GM23338 (cell line): ENCODE results near the gene LMLN. TPM values are rescaled to one million over a fixed set of nuclear protein-coding genes. Genes with fewer than 3 reads are reported as not detected.

ENCODE experiments used
- ATAC-seq: fragments of 200-7000 bp; cut with Tn5 transposase; 3 replicates; pipeline ENCODE4 v1.9.1; 2020
- DNase-seq: peaks from one replicate; pipeline ENCODE4 v3.0.0-alpha.2; 2015; ENCODE audit warnings: low spot score
- H2AFZ ChIP-seq: fragments of 200-600 bp; sonication (generic); 2 replicates; pipeline ENCODE4 v1.8.0; 2016; ENCODE audit warnings: antibody characterized with exemption, mild to moderate bottlenecking, moderate library complexity
- H3F3A ChIP-seq: fragments of 200-600 bp; sonication (generic); replicated peaks from 2 replicates; pipeline ENCODE4 v1.8.0; 2017; ENCODE audit warnings: antibody characterized with exemption, mixed run types, low read depth
- H3K27ac ChIP-seq: fragments of 200-600 bp; sonication (generic); 2 replicates; pipeline ENCODE4 v1.6.1; 2016; ENCODE audit warnings: low read depth
- H3K27me3 ChIP-seq: fragments of 200-600 bp; sonication (generic); 2 replicates; pipeline ENCODE4 v1.8.0; 2016; ENCODE audit warnings: mild to moderate bottlenecking, mixed run types, moderate library complexity; ENCODE audit not compliant: insufficient read depth
- H3K36me3 ChIP-seq: fragments of 200-600 bp; sonication (generic); 2 replicates; pipeline ENCODE4 v1.8.0; 2016; ENCODE audit warnings: mild to moderate bottlenecking; ENCODE audit not compliant: insufficient read depth
- H3K4me1 ChIP-seq: fragments of 200-600 bp; sonication (generic); 2 replicates; pipeline ENCODE4 v1.8.0; 2016; ENCODE audit warnings: mild to moderate bottlenecking, moderate library complexity; ENCODE audit not compliant: insufficient read depth
- H3K4me2 ChIP-seq: fragments of 200-600 bp; sonication (generic); 2 replicates; pipeline ENCODE4 v1.7.1; 2017; ENCODE audit warnings: mixed run types
- H3K4me3 ChIP-seq: fragments of 200-600 bp; sonication (generic); 2 replicates; pipeline ENCODE4 v1.6.1; 2016; ENCODE audit warnings: mixed run types
- H3K79me2 ChIP-seq: fragments of 200-600 bp; sonication (generic); replicated peaks from 2 replicates; pipeline ENCODE4 v1.8.0; 2017; ENCODE audit warnings: mild to moderate bottlenecking; ENCODE audit not compliant: insufficient read depth
- H3K9me2 ChIP-seq: fragments of 200-600 bp; sonication (generic); 2 replicates; pipeline ENCODE4 v1.8.0; 2017; ENCODE audit not compliant: insufficient read depth
- H4K20me1 ChIP-seq: fragments of 200-600 bp; sonication (generic); replicated peaks from 2 replicates; pipeline ENCODE4 v1.8.0; 2017; ENCODE audit warnings: mild to moderate bottlenecking; ENCODE audit not compliant: insufficient read depth
- H3K27ac Mint-ChIP-seq: 2 replicates; pipeline ENCODE4 v1.8.0; 2020; ENCODE audit warnings: inconsistent platforms, mild to moderate bottlenecking, moderate library complexity, mixed read lengths
- H3K27me3 Mint-ChIP-seq: 3 replicates; pipeline ENCODE4 v1.8.0; 2022; ENCODE audit warnings: low read depth, mild to moderate bottlenecking, moderate library complexity, mixed read lengths, inconsistent platforms; ENCODE audit not compliant: insufficient read depth, poor library complexity
- H3K36me3 Mint-ChIP-seq: 3 replicates; pipeline ENCODE4 v1.8.0; 2021; ENCODE audit warnings: low read depth, mild to moderate bottlenecking, inconsistent platforms, moderate library complexity, mixed read lengths
- H3K4me1 Mint-ChIP-seq: 3 replicates; pipeline ENCODE4 v1.8.0; 2020; ENCODE audit warnings: mild to moderate bottlenecking, inconsistent platforms, mixed read lengths
- H3K4me3 Mint-ChIP-seq: 3 replicates; pipeline ENCODE4 v1.8.0; 2021; ENCODE audit warnings: moderate library complexity, mild to moderate bottlenecking, inconsistent platforms, mixed read lengths
- H3K9me3 Mint-ChIP-seq: 3 replicates; pipeline ENCODE4 v1.8.0; 2020; ENCODE audit warnings: moderate library complexity, mild to moderate bottlenecking, inconsistent platforms, mixed read lengths
- CREB1 ChIP-seq: fragments of 250-450 bp; sonication (Bioruptor Pico); IDR thresholded peaks from 2 replicates; pipeline ENCODE4 v1.5.0; 2020; ENCODE audit warnings: low read depth, mild to moderate bottlenecking, moderate library complexity
- EZH2 ChIP-seq: fragments of 200-600 bp; sonication (generic); IDR thresholded peaks from one replicate; pipeline ENCODE4 v1.8.0; 2017; ENCODE audit warnings: antibody characterized with exemption, mild to moderate bottlenecking, low read depth; ENCODE audit not compliant: unreplicated experiment
- EZH2phosphoT487 ChIP-seq: fragments of 200-600 bp; sonication (generic); IDR thresholded peaks from one replicate; pipeline ENCODE4 v1.8.1; 2018; ENCODE audit warnings: antibody characterized with exemption; ENCODE audit not compliant: unreplicated experiment
- JUNB ChIP-seq: IDR thresholded peaks from one replicate; pipeline ENCODE4 v1.6.1; 2016; ENCODE audit warnings: antibody characterized with exemption; ENCODE audit not compliant: unreplicated experiment
- NANOG ChIP-seq: IDR thresholded peaks from 2 replicates; pipeline ENCODE4 v1.6.1; 2016; ENCODE audit warnings: antibody characterized with exemption, borderline replicate concordance
- POLR2AphosphoS5 ChIP-seq: IDR thresholded peaks from 2 replicates; pipeline ENCODE4 v1.6.1; 2016; ENCODE audit warnings: antibody characterized with exemption, low read depth
- STAT1 ChIP-seq: IDR thresholded peaks from one replicate; pipeline ENCODE4 v1.6.1; 2016; ENCODE audit warnings: antibody characterized with exemption; ENCODE audit not compliant: unreplicated experiment
- ZNF114 ChIP-seq: fragments of 250-450 bp; sonication (Bioruptor Pico); IDR thresholded peaks from 2 replicates; pipeline ENCODE4 v1.5.0; 2020; ENCODE audit warnings: mild to moderate bottlenecking, moderate library complexity
- ZNF331 ChIP-seq: fragments of 250-450 bp; sonication (Bioruptor Pico); IDR thresholded peaks from 2 replicates; pipeline ENCODE4 v1.5.0; 2020; ENCODE audit warnings: low read depth, mild to moderate bottlenecking, moderate library complexity
- polyA plus RNA-seq: library from polyadenylated mRNA; unstranded; fragments of >200 nt; fragmentation: Nextera tagmentation; extraction: Ambion mirVana; gene quantifications from 2 replicates; pipeline ENCODE4 v1.2.1, GENCODE V29; 2016
- total RNA-seq: library from RNA; depleted of rRNA; stranded (reverse); fragments of >200 nt; shearing (Covaris generic); gene quantifications from 2 replicates; pipeline ENCODE4 v1.2.3, GENCODE V29; 2014
- TF ChIP-seq, protein P1 (sequence below): IDR thresholded peaks from one replicate; pipeline ENCODE4 v1.6.1; 2018; ENCODE audit warnings: antibody characterized with exemption; ENCODE audit not compliant: unreplicated experiment
- TF ChIP-seq, protein P2 (sequence below): fragments of 250-450 bp; sonication (Bioruptor Pico); IDR thresholded peaks from 2 replicates; pipeline ENCODE4 v1.5.0; 2020; ENCODE audit warnings: mild to moderate bottlenecking, moderate library complexity
- TF ChIP-seq, protein P3 (sequence below), 2 experiments: fragments of 200-600 bp in 1 of 2; sonication (generic) in 1 of 2; conservative IDR thresholded peaks; 2 replicates each; pipeline versions ENCODE4 v1.5.1 to v1.6.1; 2016 to 2017; ENCODE audit warnings: antibody characterized with exemption in 2 of 2, low read depth in 2 of 2, mild to moderate bottlenecking in 2 of 2, moderate library complexity in 1 of 2
- TF ChIP-seq, protein P4 (sequence below): IDR thresholded peaks from 2 replicates; pipeline ENCODE4 v1.6.1; 2016; ENCODE audit warnings: antibody characterized with exemption

LMLN gene
- total and polyA plus RNA-seq, 2 experiments from 2014 or later = 2.3 to 4.3 TPM

DNA sequence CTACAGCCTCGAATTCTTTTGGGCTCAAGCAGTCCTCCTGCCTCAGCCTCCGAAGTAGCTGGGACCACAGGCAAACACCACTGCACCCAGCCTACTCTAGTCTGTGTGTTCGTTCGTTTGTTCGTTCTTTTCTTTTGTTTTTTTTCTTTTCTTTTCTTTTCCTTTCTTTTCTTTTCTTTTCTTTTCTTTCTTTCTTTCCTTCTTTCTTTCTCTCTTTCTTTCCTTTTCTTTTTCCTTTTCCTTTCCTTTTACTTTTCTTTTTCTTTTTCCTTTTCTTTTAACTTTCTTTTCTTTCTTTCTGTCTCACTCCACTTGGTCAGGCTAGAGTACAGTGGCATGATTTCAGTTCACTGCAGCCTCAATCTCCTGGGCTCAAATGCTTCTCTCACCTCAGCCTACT is 36.8 kb downstream of the LMLN start:
- Histone ChIP-seq H3F3A (no peaks in the 10 kb centered on the region), H3K4me1 (peaks cover 5% of the 10 kb centered on the region), H3K27ac (no peak overlapping the region), H4K20me1 (no peaks in the 10 kb centered on the region), H3K79me2 (no peaks in the 10 kb centered on the region), H3K4me3 (no peak overlapping the region), H3K27me3 (no peaks in the 10 kb centered on the region), H2AFZ (no peak overlapping the region), H3K4me2 (no peak overlapping the region), H3K36me3 (no peaks in the 10 kb centered on the region), H3K9me2 (no peaks in the 10 kb centered on the region)
- no peak overlapping the region for H3K4me3 Mint-ChIP-seq
- H3K36me3 Mint-ChIP-seq = no peaks in the 10 kb centered on the region
- no peak overlapping the region for H3K27ac Mint-ChIP-seq
- DNase-seq (no peak), ATAC-seq (no peak)
- H3K4me1 Mint-ChIP-seq = peaks cover 8% of the 10 kb centered on the region
- no peaks in the 10 kb centered on the region for H3K27me3 Mint-ChIP-seq
- H3K9me3 Mint-ChIP-seq = no peaks in the 10 kb centered on the region
- TF ChIP-seq JUNB = no peak
- TF ChIP-seq CREB1 (CRISPR knock-in tag) = no peak
- TF ChIP-seq STAT1 = no peak
- TF ChIP-seq, protein P1, sequence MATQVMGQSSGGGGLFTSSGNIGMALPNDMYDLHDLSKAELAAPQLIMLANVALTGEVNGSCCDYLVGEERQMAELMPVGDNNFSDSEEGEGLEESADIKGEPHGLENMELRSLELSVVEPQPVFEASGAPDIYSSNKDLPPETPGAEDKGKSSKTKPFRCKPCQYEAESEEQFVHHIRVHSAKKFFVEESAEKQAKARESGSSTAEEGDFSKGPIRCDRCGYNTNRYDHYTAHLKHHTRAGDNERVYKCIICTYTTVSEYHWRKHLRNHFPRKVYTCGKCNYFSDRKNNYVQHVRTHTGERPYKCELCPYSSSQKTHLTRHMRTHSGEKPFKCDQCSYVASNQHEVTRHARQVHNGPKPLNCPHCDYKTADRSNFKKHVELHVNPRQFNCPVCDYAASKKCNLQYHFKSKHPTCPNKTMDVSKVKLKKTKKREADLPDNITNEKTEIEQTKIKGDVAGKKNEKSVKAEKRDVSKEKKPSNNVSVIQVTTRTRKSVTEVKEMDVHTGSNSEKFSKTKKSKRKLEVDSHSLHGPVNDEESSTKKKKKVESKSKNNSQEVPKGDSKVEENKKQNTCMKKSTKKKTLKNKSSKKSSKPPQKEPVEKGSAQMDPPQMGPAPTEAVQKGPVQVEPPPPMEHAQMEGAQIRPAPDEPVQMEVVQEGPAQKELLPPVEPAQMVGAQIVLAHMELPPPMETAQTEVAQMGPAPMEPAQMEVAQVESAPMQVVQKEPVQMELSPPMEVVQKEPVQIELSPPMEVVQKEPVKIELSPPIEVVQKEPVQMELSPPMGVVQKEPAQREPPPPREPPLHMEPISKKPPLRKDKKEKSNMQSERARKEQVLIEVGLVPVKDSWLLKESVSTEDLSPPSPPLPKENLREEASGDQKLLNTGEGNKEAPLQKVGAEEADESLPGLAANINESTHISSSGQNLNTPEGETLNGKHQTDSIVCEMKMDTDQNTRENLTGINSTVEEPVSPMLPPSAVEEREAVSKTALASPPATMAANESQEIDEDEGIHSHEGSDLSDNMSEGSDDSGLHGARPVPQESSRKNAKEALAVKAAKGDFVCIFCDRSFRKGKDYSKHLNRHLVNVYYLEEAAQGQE = no peak
- TF ChIP-seq, protein P2, sequence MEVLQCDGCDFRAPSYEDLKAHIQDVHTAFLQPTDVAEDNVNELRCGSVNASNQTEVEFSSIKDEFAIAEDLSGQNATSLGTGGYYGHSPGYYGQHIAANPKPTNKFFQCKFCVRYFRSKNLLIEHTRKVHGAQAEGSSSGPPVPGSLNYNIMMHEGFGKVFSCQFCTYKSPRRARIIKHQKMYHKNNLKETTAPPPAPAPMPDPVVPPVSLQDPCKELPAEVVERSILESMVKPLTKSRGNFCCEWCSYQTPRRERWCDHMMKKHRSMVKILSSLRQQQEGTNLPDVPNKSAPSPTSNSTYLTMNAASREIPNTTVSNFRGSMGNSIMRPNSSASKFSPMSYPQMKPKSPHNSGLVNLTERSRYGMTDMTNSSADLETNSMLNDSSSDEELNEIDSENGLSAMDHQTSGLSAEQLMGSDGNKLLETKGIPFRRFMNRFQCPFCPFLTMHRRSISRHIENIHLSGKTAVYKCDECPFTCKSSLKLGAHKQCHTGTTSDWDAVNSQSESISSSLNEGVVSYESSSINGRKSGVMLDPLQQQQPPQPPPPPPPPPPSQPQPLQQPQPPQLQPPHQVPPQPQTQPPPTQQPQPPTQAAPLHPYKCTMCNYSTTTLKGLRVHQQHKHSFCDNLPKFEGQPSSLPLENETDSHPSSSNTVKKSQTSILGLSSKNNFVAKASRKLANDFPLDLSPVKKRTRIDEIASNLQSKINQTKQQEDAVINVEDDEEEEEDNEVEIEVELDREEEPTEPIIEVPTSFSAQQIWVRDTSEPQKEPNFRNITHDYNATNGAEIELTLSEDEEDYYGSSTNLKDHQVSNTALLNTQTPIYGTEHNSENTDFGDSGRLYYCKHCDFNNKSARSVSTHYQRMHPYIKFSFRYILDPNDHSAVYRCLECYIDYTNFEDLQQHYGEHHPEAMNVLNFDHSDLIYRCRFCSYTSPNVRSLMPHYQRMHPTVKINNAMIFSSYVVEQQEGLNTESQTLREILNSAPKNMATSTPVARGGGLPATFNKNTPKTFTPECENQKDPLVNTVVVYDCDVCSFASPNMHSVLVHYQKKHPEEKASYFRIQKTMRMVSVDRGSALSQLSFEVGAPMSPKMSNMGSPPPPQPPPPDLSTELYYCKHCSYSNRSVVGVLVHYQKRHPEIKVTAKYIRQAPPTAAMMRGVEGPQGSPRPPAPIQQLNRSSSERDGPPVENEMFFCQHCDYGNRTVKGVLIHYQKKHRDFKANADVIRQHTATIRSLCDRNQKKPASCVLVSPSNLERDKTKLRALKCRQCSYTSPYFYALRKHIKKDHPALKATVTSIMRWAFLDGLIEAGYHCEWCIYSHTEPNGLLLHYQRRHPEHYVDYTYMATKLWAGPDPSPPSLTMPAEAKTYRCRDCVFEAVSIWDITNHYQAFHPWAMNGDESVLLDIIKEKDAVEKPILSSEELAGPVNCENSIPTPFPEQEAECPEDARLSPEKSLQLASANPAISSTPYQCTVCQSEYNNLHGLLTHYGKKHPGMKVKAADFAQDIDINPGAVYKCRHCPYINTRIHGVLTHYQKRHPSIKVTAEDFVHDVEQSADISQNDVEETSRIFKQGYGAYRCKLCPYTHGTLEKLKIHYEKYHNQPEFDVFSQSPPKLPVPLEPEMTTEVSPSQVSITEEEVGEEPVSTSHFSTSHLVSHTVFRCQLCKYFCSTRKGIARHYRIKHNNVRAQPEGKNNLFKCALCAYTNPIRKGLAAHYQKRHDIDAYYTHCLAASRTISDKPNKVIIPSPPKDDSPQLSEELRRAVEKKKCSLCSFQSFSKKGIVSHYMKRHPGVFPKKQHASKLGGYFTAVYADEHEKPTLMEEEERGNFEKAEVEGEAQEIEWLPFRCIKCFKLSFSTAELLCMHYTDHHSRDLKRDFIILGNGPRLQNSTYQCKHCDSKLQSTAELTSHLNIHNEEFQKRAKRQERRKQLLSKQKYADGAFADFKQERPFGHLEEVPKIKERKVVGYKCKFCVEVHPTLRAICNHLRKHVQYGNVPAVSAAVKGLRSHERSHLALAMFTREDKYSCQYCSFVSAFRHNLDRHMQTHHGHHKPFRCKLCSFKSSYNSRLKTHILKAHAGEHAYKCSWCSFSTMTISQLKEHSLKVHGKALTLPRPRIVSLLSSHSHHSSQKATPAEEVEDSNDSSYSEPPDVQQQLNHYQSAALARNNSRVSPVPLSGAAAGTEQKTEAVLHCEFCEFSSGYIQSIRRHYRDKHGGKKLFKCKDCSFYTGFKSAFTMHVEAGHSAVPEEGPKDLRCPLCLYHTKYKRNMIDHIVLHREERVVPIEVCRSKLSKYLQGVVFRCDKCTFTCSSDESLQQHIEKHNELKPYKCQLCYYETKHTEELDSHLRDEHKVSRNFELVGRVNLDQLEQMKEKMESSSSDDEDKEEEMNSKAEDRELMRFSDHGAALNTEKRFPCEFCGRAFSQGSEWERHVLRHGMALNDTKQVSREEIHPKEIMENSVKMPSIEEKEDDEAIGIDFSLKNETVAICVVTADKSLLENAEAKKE (CRISPR knock-in tag) = no peak
- no peak for TF ChIP-seq POLR2AphosphoS5
- no peak for TF ChIP-seq ZNF114 (CRISPR knock-in tag)
- TF ChIP-seq, protein P3, sequence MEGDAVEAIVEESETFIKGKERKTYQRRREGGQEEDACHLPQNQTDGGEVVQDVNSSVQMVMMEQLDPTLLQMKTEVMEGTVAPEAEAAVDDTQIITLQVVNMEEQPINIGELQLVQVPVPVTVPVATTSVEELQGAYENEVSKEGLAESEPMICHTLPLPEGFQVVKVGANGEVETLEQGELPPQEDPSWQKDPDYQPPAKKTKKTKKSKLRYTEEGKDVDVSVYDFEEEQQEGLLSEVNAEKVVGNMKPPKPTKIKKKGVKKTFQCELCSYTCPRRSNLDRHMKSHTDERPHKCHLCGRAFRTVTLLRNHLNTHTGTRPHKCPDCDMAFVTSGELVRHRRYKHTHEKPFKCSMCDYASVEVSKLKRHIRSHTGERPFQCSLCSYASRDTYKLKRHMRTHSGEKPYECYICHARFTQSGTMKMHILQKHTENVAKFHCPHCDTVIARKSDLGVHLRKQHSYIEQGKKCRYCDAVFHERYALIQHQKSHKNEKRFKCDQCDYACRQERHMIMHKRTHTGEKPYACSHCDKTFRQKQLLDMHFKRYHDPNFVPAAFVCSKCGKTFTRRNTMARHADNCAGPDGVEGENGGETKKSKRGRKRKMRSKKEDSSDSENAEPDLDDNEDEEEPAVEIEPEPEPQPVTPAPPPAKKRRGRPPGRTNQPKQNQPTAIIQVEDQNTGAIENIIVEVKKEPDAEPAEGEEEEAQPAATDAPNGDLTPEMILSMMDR (conservative IDR thresholded peaks at IDR 0.05; ENCODE audit: low read depth in 2 of 2) = no peak
- TF ChIP-seq, protein P4, sequence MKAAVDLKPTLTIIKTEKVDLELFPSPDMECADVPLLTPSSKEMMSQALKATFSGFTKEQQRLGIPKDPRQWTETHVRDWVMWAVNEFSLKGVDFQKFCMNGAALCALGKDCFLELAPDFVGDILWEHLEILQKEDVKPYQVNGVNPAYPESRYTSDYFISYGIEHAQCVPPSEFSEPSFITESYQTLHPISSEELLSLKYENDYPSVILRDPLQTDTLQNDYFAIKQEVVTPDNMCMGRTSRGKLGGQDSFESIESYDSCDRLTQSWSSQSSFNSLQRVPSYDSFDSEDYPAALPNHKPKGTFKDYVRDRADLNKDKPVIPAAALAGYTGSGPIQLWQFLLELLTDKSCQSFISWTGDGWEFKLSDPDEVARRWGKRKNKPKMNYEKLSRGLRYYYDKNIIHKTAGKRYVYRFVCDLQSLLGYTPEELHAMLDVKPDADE = no peak
- TF ChIP-seq EZH2 = no peak
- TF ChIP-seq NANOG = no peak
- no peak for TF ChIP-seq ZNF331
- no peak for TF ChIP-seq EZH2phosphoT487
